HG03064 (cell line): ENCODE data around the gene RCL1.
"Not testable (repeated sequence)": the region's sequence is repeated elsewhere in the genome, so short reads cannot be mapped to it uniquely, and the experiment has no call there.

Source experiments
- ATAC-seq: cut with Tn5 transposase; IDR thresholded peaks from one replicate; pipeline ENCODE4 v1.9.1; 2021; ENCODE audit warnings: low read depth; ENCODE audit not compliant: unreplicated experiment

The RCL1 gene

DNA sequence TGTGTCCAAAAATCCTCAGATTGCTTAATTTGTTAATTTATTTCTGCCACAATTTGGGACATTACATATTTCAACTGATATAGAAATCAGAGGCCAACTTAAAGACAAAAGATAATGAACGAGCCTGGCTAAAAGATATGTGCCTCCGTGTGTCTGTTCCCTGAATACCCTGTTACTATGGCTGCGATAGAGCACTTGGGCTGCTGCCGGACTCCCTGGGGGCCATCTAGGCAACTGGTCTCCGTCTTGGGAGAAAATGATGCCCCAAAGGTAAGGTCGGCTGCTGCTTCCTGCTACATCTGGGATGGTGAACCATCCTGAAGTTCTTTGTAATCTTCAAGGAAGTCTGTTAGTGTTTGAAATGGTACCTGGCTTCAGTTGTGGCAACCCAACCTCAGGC is 72.0 kb downstream of the RCL1 start:
- no peak for ATAC-seq

DNA sequence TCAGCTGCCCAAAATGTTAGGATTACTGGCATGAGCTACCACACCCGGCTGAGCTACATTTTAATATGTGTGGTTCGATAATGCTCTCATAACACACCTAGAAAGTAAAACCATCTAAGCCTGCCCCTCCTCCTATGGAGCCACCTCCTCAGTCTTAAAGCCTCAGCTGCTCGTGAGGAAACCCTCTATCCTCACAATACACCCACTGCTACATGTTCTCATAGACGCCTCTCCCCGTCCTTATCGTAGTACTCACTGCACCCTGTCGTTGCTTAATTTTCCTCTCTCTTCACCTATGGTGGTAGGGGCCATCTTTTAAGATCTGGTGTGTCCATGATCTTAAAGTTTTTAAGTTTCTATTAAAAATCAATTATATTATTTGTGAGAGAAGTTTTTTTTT is 72.9 kb downstream of the RCL1 start:
- ATAC-seq = no peak

DNA sequence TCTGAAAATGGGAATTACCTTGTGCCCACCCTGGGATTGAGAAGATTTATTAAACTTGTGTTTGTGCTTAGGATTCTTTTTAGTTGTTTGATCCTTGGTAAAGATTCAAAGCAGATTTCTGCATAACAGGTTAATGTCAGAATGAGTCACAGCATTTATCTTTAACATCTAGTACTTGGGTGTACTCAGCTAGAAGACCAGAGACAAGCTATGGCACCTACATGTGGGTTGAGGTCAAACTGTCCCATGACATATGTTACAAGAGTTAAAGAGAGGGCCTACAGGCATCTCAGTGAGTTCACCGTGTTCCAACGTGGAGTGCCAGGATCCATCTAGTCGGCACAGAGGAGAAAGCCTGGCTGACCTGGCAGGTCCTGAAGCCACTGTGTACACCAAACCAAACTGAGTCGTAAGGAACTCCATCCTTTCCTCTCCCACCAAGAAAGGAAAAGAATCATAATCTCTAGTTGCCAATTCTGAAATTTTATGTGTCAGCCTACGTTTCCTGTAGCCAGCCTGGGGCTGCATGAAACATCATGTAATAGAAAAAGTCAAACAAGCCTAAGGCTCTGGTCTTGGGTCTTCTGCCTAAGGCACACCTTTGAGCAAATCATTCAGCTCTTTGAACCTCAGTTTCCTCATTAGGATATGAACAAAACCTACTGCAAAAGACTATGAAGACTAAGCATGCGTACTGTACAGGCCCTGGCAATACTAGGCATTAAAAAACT is 73.7 kb downstream of the RCL1 start:
- ATAC-seq = no peak

DNA sequence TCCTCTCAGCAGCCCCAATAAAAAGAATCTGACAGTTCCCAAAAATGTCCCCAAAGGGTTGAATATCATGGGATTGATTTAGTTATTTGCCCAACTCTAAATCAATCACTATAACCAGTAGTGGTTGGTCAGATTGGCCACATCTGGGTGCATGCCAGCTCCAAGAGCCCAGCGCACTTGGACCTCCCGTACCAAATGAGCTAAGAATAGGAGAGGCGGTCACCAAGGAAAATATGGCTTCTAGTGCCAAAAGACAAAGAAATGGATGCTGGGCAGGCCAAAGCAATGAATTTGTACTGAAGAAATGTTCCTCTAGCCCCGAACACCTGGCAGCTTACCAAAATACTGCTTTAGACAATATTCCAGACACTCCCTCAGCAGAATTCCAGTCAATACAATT is 80.3 kb downstream of the RCL1 start:
- no peak for ATAC-seq

DNA sequence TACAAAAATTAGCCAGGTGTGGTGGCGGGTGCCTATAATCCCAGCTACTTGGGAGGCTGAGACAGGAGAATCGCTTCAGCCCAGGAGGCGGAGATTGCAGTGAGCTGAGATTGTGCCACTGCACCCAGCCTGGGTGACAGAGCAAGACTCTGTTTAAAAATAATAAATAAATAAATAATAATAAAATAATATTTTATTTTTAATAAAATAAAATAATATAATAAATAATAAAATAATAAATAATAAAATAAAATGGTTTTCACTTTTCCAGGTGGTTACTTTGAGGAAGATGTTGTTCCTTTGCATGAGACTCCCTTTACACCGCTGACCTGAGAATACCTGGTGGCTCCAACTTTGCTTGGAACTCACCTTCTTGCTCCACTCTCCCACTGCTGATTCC is 82.8 kb downstream of the RCL1 start:
- ATAC-seq = no peak

DNA sequence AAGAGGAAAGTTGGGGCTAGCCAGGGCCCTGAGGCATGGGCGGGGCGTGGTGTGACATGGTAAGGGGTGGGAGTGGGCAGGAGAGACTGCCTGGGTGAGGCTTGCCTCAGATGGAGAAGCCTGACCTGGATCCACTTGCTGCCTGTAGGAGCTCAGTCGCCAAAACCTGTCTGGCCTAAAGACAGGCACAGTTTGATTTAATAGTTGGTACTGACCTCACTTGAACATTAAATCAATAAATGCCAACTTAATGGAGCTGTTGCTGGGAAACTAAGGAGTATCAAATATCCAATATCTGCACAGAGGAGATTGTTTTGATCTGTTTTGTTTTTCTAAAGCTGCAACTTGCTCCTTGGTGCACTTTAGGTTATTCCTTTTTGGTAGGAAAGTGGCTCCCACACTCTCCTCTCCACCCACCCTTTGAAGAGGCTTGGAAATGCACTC is 86.4 kb downstream of the RCL1 start:
- ATAC-seq = no peak

DNA sequence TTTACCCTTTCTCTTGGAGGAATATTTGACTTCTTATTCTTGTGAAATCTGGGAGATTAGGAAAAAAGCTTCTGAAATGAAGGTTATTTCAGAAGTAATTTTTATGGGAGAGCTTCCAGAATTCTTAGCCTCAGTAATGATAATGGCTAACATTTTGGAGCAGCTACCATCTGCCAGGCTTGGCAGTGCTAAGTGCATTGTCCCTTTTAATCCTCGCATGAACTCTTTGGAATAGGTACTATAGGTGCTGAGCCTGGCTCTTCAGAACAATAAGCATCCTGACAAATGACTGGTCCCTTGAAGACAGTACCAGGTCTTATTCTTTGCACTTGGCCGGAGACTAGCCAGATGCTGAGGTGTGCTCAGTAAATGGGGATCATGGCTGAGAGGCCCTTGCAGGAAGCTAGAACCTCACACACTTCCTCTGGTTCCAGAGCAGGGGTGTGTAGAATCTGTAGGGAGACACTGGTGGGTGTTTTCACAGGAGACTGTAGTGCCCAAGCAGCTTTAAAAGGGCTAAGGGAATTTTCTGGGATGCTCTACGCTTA is 90.7 kb downstream of the RCL1 start:
- no peak for ATAC-seq

DNA sequence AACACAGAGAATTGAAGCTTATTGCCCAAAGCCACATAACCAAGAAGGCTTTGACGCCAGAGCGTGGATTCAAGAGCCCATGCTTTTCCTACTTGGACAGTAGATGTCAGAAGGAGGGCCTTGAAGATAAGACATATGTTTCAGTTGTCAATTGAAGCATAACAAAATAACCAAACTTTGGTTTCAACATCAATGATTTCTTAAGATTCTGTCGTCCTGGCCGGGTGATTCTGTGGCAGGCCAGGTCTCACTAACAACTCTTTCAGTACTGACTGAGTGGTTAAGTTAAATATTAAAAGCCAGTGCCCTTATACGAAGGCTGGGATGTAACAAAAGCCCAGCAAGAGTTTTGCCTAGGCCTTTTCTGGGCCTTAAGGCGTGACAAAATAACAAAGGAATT is 94.0 kb downstream of the RCL1 start:
- peak; percentile 97 for ATAC-seq

DNA sequence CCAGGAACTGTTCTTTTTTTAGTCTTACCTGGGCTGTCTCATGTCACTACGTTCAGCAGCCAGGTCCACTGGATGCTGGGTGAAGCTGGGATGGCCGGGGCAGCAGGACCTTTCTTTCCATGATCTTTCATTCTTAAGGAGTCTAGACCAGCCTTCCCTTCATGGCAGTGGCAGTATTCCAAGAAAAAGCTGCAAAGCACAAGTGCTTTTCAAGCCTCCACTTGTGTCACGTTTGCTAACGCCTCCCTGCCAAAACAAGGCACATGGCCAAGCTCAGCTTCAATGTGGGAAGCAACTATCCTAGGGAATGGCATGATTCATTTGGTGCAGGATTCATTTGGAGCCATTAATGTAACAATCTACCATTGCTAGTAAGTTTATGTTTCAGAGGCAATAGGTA is 94.8 kb downstream of the RCL1 start:
- ATAC-seq = no peak

DNA sequence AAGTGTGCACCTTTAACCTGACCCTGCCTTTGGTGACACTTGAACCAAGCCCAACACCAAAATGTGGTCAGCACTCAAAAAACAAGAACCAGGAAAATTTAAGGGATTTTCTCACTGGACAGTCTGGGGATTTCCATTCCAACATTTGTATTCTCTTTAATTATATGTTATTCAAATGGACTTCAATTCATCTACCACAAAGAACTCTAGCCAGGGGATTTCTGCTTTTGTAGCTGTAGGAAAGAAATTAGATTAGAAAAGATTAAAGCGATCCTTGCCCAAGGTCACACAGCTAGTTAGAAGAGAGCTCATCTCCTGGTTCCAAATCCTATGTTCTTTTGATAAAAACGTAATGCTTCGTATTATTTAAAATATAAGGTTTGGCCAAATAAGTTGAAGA is 97.5 kb downstream of the RCL1 start:
- no peak for ATAC-seq

DNA sequence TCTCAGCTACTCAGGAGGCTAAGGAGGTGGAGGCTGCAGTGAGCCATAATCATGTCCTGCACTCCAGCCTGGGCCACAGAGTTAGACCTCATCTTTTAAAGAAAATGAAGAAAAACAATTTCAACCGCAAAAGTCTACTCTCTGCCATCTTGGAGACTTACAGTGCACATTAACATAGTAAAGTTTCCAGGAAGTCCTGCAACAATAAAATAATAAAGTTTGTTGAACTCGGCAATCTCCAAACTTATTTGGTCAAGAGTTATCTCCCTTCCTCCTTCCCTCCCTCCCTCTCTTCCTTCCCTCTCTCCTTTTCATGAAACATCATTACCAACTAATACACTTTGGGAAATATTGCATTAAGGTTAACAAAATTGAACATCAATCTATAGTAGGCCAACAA is 98.2 kb downstream of the RCL1 start:
- ATAC-seq = no peak

DNA sequence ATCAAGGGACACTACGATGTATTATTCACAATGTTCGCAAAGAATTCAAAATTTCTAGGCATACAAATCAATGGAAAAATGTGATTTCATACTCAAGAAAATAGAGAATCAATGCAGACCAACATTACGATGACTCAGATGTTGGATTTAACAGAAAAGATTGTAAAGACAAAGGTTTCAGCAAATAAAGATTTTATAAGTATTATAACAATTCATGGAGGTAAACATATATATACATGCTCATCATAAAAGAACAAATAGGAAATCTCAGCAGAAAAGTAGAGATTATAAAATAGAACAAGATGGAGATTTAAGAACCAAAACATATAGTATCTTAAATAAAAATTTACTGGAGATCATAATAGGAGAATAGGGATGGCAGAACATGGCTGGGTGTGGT is 98.9 kb downstream of the RCL1 start:
- no peak for ATAC-seq

DNA sequence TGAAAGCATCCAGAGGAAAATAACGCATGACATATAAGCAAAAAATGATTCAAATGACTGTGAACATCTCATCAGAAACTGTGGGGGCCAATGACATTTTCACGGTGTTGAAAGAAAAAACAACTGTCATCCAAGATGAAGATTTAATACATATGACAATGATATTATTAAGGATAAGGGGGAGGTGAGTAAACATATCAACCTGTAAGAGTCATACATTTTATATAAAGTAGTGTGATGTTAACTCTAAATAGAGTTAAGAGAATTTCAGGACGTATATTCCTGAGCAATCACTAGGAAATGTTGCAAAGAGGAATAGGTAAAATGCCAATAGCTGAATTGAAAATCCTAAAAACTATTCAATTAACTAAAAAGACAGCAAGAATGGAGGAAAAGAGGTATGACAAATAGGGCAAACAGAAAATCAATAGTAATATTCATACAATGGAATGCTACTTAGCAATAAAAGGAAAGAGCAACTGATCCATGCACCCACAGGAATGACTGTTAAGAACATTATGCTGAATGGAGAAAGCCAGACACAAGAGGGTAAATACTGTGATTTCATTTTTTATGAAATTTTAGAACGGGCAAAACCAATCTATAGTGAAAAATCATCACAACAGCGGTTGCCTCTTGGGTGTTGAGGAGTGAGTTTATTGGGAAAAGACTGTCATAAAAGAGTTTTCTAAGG is 99.9 kb downstream of the RCL1 start:
- ATAC-seq = no peak

DNA sequence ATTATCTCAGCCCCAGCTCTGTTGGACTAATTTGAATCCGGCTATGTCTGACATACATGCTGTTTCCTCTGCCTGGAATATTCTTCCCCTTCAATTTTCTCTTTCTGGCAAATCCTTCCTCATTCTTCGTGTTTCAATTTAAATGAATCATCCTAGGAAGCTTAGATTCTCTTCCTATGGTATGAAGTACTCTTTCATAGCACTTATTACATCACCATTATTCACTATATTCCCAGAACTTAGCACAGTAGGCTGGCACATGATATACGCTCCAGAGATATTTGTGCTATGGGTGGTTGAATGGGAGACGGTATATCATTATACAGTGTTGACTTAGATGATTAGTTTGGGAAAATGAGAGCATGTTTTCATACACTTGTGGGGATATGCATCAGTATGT is 101.3 kb downstream of the RCL1 start:
- no peak for ATAC-seq

DNA sequence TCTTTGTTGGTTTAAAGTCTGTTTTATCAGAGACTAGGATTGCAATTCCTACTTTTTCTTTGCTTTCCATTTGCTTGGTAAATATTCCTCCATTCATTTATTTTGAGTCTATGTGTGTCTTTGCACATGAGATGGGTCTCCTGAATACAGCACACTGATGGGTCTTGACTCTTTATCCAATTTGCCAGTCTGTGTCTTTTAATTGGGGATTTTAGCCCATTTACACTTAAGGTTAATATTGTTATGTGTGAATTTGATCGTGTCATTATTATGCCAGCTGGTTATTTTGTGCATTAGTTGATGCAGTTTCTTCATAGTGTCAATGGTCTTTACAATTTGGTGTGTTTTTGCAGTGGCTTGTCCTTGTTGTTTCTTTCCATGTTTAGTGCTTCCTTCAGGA is 107.1 kb downstream of the RCL1 start:
- ATAC-seq = not testable (repeated sequence)

DNA sequence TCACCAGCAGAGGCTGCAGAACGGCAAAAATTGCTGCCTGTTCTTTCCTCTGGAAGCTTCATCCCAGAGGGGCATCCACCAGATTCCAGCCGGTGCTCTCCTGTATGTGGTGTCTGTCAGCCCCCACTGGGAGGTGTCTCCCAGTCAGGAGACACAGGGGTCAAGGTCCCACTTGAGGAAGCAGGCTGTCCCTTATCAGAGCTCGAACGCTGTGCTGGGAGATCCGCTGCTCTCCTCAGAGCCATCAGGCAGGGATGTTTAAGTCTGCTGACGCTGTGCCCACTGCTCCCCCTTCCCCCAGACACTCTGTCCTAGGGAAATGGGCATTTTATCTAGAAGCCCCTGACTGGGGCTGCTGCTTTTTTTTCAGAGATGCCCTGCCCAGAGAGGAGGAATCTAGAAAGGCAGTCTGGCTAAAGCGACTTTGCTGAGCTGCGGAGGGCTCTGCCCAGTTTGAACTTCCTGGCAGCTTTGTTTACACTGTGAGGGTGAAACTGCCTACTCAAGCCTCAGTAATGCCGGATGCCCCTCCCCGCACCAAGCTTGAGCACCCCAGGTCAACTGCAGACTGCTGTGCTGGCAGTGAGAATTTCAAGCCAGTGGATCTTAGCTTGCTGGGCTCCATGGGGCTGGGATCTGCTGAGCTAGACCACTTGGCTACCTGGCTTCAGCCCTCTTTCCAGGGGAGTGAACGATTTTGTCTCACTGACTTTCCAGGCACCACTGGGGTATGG is 108.8 kb downstream of the RCL1 start:
- ATAC-seq = not testable (repeated sequence)

DNA sequence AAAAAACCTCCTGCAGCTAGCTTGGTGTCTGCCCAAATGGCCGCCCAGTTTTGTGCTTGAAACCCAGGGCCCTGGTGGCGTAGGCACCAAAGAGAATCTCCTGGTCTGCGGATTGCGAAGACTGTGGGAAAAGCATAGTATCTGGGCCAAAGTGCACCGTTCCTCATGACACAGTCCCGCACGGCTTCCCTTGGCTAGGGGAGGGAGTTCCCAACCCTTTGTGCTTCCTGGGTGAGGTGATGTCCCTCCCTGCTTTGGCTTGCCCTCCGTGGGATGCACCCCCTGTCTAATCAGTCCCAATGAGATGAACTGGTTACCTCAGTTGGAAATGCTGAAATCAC is 109.4 kb downstream of the RCL1 start:
- ATAC-seq = no peak

DNA sequence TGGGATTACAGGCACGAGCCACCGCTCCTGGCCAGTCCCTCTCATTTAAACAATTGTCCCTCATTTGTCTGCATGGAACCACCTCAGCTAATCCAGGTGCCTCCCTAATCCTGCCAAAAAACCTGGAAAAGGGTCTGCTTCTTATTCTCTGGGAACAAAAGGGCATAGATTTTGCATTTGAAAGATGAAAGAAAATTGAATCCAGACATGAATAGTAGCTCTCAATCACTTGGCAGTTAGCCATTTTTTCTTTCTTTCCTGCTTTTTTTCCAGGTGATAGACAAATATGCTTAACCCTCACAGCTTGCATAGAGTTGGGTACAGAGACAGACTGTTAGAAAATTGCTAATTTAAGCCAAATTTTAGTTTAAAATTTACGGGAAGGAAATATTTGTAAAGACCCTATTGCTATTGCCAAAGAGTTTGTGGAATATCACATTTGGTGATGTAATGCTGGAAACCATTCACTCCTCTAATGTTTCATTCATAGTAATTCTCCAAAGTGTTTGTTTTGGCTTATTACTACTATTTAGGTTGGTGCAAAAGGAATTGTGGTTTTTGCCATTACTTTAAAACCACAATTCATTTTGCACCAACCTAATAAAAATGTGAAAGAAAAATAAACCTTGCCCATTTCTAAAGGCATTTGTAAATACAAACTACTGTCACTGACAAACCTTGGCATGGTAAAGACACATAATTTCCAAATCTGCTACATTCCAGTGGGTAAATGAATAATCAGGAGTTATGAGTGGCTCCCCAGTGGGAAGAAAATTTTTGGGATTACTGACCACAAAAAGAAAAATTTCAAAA is 111.8 kb downstream of the RCL1 start:
- no peak for ATAC-seq

DNA sequence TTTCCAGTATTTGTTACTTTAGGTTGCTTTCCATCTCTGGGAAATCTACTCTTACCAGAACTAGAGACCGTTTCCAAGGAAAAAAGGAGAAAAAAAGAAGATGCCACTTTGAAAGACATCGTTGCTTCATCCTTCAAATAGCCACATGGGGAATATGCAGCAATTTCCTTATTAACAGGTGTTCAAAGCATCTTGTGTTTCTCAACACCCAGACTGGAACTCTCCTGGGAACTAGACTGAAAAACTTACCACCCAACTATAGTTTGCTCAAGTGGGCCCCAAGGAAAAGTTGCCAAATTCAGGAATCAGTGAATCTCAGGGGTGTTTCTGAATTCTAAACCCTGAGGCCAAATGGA is 112.4 kb downstream of the RCL1 start:
- ATAC-seq = no peak
